Hypothalamus (tissue), 51 donors: ENCODE measurements around the gene RCL1.
"Not testable (repeated sequence)": the region's sequence is repeated elsewhere in the genome, so short reads cannot be mapped to it uniquely, and the experiment has no call there.

ENCODE experiments used
- DNase-seq, 51 donors: peaks; one replicate each; lab custom pipeline; 2025; lab: John Stamatoyannopoulos, UW

The RCL1 gene, protein sequence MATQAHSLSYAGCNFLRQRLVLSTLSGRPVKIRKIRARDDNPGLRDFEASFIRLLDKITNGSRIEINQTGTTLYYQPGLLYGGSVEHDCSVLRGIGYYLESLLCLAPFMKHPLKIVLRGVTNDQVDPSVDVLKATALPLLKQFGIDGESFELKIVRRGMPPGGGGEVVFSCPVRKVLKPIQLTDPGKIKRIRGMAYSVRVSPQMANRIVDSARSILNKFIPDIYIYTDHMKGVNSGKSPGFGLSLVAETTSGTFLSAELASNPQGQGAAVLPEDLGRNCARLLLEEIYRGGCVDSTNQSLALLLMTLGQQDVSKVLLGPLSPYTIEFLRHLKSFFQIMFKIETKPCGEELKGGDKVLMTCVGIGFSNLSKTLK

DNA sequence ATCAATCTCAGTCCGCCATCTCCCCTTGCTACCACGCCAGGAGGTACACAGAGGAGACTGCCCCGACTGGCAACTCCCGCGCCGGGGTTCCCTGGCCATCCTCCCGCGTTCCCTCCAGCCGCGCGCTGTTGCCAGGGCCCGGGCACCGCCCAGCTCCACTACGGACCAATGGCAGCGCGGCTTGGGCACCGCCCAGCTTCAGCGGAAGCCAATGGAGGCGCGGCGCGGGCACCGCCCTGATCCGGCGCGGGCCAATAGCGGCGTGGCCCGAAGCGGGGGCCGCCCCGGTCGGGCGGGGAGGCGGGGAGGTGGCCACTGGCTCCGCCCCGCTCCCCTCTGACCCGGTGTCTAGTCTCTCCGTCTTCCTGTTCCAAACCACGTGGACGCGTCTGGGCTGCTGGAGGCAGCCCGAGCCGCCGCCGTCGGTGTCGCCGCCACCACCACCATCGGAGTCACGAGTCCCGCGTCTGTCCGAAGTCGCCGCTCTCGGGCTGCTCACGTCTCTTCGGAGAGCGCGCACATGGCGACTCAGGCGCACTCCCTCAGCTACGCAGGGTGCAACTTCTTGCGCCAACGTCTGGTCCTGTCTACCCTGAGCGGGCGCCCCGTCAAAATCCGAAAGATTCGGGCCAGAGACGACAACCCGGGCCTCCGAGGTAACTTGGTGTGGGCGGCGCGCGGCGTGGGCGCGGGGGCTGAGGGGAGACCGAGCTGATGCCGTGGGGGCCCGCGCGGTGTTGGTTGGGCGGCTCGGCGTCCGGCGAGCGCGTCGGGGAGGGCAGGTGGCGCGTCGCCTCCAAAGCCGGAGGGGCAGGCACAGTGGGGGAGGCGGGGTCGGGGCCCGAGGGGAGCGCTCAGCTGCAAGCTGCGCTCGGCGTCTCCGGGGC is at the start of gene RCL1:
TSS of gene RCL1 (plus strand) at position 373 of the 887 bp plus-strand sequence. CDS start at position 521, 148 bp downstream.
- peak; percentile 74 to 100 (median 96) for DNase-seq

GRCh38 chr9:4743131-4743875 is 49.4 kb upstream of the RCL1 start:
- peak in 2 of 51 donors; percentile 1 to 15 for DNase-seq

DNA sequence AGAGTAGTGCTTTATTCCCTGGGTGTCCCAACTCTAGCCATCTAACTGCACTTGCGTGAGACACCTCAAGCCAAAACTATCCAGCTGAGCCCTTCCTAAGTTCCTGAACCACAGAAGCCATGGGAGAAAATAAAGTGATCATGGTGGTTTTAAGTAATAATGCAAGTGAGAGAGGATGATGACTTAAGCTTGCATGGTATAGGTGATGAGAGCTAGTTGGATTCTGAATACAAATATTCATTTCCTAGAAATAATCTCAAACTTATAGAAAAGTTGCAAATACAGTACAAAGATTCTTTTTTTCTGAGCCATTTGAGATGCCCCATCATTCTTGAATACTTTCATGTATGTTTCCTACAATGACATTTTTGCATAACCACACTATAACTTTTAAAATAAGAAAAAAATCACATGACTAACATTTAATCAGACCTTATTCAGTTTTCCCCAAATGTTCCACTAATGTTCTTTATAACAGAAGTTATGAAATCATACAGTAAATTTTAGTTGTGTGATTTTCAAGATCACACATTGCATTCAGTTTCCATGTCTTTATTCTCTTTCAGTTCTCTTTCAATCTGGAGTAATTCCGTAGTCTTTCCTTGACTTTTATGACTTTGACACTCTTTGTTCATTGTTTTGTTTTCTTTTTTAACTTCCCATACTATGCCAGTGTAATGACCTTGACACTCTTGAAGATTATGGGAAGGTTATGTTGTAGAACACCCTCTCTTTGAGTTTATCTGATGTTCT is 46.3 kb upstream of the RCL1 start:
- no peak for DNase-seq

- DNase-seq, result no peak
Observed at GRCh38 chr9:4748612-4749011, 44.1 kb upstream of the RCL1 start.

- DNase-seq, result peak in 1 of 51 donors; percentile 34
Observed at GRCh38 chr9:4750023-4750673, 42.6 kb upstream of the RCL1 start.

GRCh38 chr9:4754530-4754929 is 38.2 kb upstream of the RCL1 start:
- DNase-seq, result not testable (repeated sequence)

- no peak for DNase-seq
Observed at GRCh38 chr9:4755026-4755609, 37.6 kb upstream of the RCL1 start.

- DNase-seq, result no peak
Observed at GRCh38 chr9:4756420-4756819, 36.3 kb upstream of the RCL1 start.

DNA sequence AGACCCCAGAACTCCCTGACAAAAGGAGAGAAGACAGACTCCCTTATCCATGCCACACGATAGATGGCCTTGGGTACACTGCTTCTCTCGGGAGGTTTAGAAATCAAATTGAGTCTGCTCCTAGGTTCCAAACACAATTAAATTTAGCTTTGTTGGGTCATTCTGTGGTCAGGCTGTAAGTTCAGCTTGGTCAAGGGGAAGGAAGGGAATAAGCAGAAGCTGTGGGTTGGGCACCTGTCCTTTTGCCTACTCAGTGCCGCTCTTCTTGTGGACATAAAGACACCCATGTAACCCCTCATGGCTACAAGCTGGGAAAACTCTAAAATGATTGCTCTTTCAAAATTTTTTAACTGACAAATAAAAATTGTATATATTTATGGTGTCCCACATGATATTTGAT is 32.6 kb upstream of the RCL1 start:
- peak in 2 of 51 donors; percentile 6 to 13 for DNase-seq

- peak in 38 of 51 donors; percentile 6 to 77 (median 38) for DNase-seq
Observed at GRCh38 chr9:4762108-4762885, 30.4 kb upstream of the RCL1 start.

GRCh38 chr9:4762886-4763541 is 29.7 kb upstream of the RCL1 start:
- DNase-seq, result no peak

DNA sequence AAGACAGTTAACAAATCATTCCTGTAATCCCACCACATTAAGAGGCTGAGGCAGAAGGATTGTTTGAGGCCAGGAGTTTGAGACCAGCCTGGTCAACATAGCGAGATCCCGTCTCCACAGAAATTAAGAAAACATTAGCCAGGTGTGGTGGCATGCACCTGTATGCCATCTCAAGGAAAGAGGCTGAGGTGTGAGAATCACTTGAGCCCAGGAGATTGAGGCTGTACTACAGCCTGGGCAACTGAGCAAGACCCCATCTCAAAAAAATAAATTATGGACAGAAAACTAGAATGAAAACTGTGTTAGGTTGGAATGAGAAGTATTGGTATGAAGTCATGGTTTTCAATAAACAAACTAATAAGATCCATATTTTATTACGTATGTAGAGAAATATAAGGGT is 28.7 kb upstream of the RCL1 start:
- DNase-seq, result no peak

DNA sequence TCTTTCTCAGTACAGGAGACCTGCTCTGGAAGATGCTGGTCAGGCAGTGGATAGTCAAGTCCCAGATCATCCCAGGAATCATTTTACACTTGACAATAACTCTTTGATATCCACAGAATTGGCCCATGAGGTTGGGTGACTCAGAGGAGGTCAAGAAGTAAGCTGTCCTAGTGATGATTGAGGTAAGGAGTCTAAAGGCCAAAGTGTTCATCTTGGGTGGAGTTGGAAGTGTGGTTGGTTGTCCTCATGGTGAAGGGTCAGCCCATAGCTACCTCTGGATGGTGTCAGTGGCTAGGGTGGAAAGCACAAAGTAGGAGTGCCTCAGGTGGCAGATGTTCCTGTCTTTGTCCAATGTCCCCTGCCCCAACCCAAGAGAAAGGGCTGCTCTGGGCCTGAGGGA is 24.1 kb upstream of the RCL1 start:
- no peak for DNase-seq

DNA sequence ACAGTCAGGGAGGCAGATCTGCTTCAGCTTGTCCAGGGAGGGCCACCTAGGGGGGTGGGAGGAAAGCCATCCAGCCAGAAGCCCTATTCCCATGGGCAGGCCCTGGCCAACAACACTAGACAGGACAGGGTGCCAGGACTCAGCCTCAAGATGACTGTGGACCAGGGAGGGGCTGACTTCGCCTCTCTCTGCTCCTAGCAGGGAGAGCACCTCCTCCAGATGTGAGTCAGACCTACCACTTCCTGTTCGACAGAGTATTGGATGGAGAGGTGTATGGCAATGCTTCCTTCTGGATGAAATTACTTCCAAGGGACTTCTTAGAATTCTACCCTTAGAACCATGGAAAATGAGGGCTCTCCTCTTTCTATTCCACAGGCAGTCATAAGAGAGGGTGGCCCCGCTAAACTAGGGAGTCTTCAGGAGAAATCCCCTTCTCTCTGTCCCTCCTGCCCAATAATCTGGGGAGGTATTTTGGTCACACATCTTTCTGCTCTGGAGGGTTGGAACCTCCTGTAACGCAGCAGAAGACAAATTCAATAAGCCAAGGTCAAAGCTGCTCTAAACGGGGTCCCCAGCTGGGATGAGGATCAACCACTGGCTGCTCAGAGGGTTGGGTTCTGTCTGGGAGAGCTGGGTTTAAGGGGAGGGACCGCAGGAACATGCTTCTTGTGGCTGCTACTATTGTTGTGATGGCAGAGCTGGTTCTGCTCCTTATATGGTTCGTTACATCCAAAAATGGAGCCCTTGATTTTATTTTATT is 23.2 kb upstream of the RCL1 start:
- DNase-seq, result no peak

- no peak for DNase-seq
Observed at GRCh38 chr9:4771788-4772187, 21.0 kb upstream of the RCL1 start.

DNA sequence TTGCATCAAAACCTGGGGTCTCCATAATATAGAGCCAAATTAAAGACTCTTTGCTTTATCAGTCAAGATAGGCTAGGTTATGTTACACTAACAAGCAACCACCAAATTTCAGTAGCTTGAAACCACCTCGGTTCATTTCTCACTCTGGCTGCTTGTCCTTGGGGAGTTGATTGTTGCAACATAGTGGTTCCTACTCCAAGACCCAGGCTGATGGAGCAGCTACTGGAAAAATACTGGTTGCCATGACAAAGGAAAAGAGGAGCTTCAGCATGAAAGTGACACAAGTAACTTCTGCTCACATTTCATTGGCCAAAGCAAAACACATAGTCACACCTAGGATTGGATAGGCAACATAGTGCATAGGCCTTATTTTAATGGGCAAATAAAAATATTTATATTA is 18.5 kb upstream of the RCL1 start:
- DNase-seq, result peak in 1 of 51 donors; percentile 3

GRCh38 chr9:4774958-4775357 is 17.8 kb upstream of the RCL1 start:
- DNase-seq, result not testable (repeated sequence)
